Activated naive CD4-positive, alpha-beta T cell treated with anti-CD3 and anti-CD28 coated beads, Interleukin-2, amount 50 U/mL, for 16 hours (primary cell): ENCODE measurements around the gene LGALS9B.
"Not testable (repeated sequence)": the region's sequence is repeated elsewhere in the genome, so short reads cannot be mapped to it uniquely, and the experiment has no call there.

Experiments used
- DNase-seq: peaks from one replicate; pipeline ENCODE4 v3.0.0-alpha.2; 2020

LGALS9B gene

GRCh38 chr17:20467447-20467846 lies at the start of gene LGALS9B:
LGALS9B (minus strand) TSS chr17:20467539; CDS start chr17:20467470, 69 bp downstream.
- DNase-seq = not testable (repeated sequence)

- not testable (repeated sequence) for DNase-seq
Measured at GRCh38 chr17:20516986-20517385, 49.6 kb upstream of the LGALS9B start.

GRCh38 chr17:20515099-20515498 lies 47.8 kb upstream of the LGALS9B start:
- not testable (repeated sequence) for DNase-seq

GRCh38 chr17:20513539-20513938 lies 46.2 kb upstream of the LGALS9B start:
- not testable (repeated sequence) for DNase-seq

- not testable (repeated sequence) for DNase-seq
Measured at GRCh38 chr17:20512378-20512777, 45.0 kb upstream of the LGALS9B start.

- DNase-seq = not testable (repeated sequence)
Measured at GRCh38 chr17:20511778-20512177, 44.4 kb upstream of the LGALS9B start.

GRCh38 chr17:20505333-20505732 lies 38.0 kb upstream of the LGALS9B start:
- DNase-seq = not testable (repeated sequence)

GRCh38 chr17:20504388-20505066 lies 37.2 kb upstream of the LGALS9B start:
- DNase-seq = not testable (repeated sequence)

GRCh38 chr17:20501896-20502295 lies 34.6 kb upstream of the LGALS9B start:
- not testable (repeated sequence) for DNase-seq

- DNase-seq = not testable (repeated sequence)
Measured at GRCh38 chr17:20500346-20500745, 33.0 kb upstream of the LGALS9B start.

- not testable (repeated sequence) for DNase-seq
Measured at GRCh38 chr17:20495420-20495819, 28.1 kb upstream of the LGALS9B start.

GRCh38 chr17:20494735-20495134 lies 27.4 kb upstream of the LGALS9B start:
- not testable (repeated sequence) for DNase-seq

- DNase-seq = not testable (repeated sequence)
Measured at GRCh38 chr17:20494147-20494546, 26.8 kb upstream of the LGALS9B start.

GRCh38 chr17:20492971-20493370 lies 25.6 kb upstream of the LGALS9B start:
- not testable (repeated sequence) for DNase-seq

- not testable (repeated sequence) for DNase-seq
Measured at GRCh38 chr17:20492099-20492498, 24.8 kb upstream of the LGALS9B start.

GRCh38 chr17:20484930-20485329 lies 17.6 kb upstream of the LGALS9B start:
- DNase-seq = not testable (repeated sequence)

- DNase-seq = not testable (repeated sequence)
Measured at GRCh38 chr17:20479889-20480591, 12.7 kb upstream of the LGALS9B start.

- DNase-seq = not testable (repeated sequence)
Measured at GRCh38 chr17:20477398-20478071, 10.2 kb upstream of the LGALS9B start.

- not testable (repeated sequence) for DNase-seq
Measured at GRCh38 chr17:20475137-20475831, 7.9 kb upstream of the LGALS9B start.

- DNase-seq = not testable (repeated sequence)
Measured at GRCh38 chr17:20474081-20474480, 6.7 kb upstream of the LGALS9B start.

- DNase-seq = not testable (repeated sequence)
Measured at GRCh38 chr17:20469946-20470345, 2.6 kb upstream of the LGALS9B start.

- DNase-seq = not testable (repeated sequence)
Measured at GRCh38 chr17:20469107-20469506, 1.8 kb upstream of the LGALS9B start.

GRCh38 chr17:20466999-20467398 lies 340 bp downstream of the LGALS9B start:
- not testable (repeated sequence) for DNase-seq
